ENCODE measurements around the gene HPSE2.

HPSE2 gene

DNA sequence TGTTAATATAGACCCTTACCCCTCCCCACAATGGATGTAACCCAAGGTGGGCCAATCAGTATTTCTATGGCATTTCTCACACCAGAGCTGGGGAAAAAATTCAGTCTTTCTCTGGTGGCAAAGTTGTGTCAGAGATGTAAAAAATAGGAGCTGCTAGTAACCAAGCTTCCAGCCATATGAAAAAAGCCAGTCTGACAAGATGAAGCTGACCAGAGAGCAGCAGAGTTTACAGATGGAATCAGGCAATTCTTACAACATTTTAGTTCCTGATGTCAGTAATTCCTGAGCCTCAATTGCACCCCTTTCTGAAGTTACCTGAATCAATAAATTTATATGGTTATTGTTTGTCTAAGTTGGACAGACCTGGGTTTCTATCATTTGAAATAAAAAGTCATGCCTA is 286.3 kb downstream of the HPSE2 start:
- H3K4me3 ChIP-seq (ENCODE audit: insufficient read depth, low read length, poor library complexity, severe bottlenecking) = no peak overlapping the region
- no peaks in the 10 kb centered on the region for H3K27me3 ChIP-seq (ENCODE audit: low read length)
- no peak overlapping the region for H3K9ac ChIP-seq (ENCODE audit: low read length)
- no peaks in the 10 kb centered on the region for H3K79me2 ChIP-seq (ENCODE audit: insufficient read depth, low read length)
- no peak for TF ChIP-seq EZH2phosphoT487 (conservative IDR thresholded peaks at IDR 0.05; ENCODE audit: low read length)
- TF ChIP-seq, protein P1, sequence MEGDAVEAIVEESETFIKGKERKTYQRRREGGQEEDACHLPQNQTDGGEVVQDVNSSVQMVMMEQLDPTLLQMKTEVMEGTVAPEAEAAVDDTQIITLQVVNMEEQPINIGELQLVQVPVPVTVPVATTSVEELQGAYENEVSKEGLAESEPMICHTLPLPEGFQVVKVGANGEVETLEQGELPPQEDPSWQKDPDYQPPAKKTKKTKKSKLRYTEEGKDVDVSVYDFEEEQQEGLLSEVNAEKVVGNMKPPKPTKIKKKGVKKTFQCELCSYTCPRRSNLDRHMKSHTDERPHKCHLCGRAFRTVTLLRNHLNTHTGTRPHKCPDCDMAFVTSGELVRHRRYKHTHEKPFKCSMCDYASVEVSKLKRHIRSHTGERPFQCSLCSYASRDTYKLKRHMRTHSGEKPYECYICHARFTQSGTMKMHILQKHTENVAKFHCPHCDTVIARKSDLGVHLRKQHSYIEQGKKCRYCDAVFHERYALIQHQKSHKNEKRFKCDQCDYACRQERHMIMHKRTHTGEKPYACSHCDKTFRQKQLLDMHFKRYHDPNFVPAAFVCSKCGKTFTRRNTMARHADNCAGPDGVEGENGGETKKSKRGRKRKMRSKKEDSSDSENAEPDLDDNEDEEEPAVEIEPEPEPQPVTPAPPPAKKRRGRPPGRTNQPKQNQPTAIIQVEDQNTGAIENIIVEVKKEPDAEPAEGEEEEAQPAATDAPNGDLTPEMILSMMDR (IDR thresholded peaks at IDR 0.05; ENCODE audit: insufficient read depth, low read length, poor library complexity, severe bottlenecking) = no peak
- no peak overlapping the region for H2AFZ ChIP-seq (ENCODE audit: low read depth, low read length, severe bottlenecking)
- H3K27ac ChIP-seq (ENCODE audit: low read depth, low read length) = no peak overlapping the region
- no peaks in the 10 kb centered on the region for H4K20me1 ChIP-seq (ENCODE audit: low read depth, low read length)
- no peaks in the 10 kb centered on the region for H3K9me2 ChIP-seq (replicated peaks; ENCODE audit: insufficient read depth, low read length)
- H3F3A ChIP-seq (ENCODE audit: insufficient read depth) = no peaks in the 10 kb centered on the region
- no peaks in the 10 kb centered on the region for H3K9me3 ChIP-seq (ENCODE audit: insufficient read depth, low read length)
- no peak overlapping the region for H3K4me2 ChIP-seq (ENCODE audit: low read depth, low read length, poor library complexity, severe bottlenecking)
- H3K36me3 ChIP-seq (ENCODE audit: low read length) = no peaks in the 10 kb centered on the region

DNA sequence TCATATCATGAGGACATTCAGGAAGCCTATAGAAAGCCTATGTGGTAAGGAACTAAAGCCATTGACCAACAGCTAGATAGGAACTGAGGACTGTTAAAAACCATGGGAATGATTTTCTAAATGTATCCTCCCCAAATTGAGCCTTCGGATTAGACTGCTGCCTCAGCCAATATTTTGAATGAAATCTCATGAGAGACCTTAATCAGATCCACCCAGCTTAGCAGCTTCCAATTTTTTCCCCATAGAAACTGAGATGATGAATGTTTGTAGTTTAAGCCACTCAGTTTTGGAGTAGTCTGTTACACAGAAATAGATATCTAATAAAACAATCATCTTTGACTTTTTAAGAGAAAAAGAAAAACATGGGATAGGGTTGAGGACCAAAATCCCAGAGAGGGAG is 292.0 kb downstream of the HPSE2 start:
- TF ChIP-seq, protein P1 (IDR thresholded peaks at IDR 0.05; ENCODE audit: insufficient read depth, low read length, poor library complexity, severe bottlenecking) = no peak
- no peak for TF ChIP-seq EZH2phosphoT487 (conservative IDR thresholded peaks at IDR 0.05; ENCODE audit: low read length)
- Histone ChIP-seq H3K27me3 (ENCODE audit: low read length) (no peaks in the 10 kb centered on the region), H3K9me3 (ENCODE audit: insufficient read depth, low read length) (no peaks in the 10 kb centered on the region), H3K4me2 (ENCODE audit: low read depth, low read length, poor library complexity, severe bottlenecking) (no peak overlapping the region), H3F3A (ENCODE audit: insufficient read depth) (no peaks in the 10 kb centered on the region), H3K9ac (ENCODE audit: low read length) (no peak overlapping the region), H3K79me2 (ENCODE audit: insufficient read depth, low read length) (no peaks in the 10 kb centered on the region), H3K9me2 (replicated peaks; ENCODE audit: insufficient read depth, low read length) (no peaks in the 10 kb centered on the region), H2AFZ (ENCODE audit: low read depth, low read length, severe bottlenecking) (no peak overlapping the region), H4K20me1 (ENCODE audit: low read depth, low read length) (no peaks in the 10 kb centered on the region), H3K36me3 (ENCODE audit: low read length) (no peaks in the 10 kb centered on the region), H3K4me3 (ENCODE audit: insufficient read depth, low read length, poor library complexity, severe bottlenecking) (no peak overlapping the region), H3K27ac (ENCODE audit: low read depth, low read length) (no peak overlapping the region)

DNA sequence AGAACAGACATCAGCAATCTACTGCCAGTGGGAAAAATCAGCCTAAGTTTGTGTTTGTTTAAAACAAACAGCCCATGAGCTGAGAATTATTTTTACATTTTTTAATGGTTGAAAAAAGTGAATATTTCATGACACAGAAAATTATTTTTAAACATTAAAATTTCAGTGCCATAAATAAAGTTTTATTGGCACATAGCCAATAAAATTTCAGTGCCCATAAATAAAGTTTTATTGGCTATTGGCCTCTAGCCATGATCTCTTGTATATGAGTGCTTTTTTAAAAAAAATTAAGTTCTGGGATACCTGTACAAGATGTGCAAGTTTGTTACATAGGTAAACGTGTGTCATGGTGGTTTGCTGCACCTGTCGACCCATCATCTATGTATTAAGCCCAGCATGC is 305.9 kb downstream of the HPSE2 start:
- H2AFZ ChIP-seq (ENCODE audit: low read depth, low read length, severe bottlenecking) = no peak overlapping the region
- no peaks in the 10 kb centered on the region for H3F3A ChIP-seq (ENCODE audit: insufficient read depth)
- H3K9me2 ChIP-seq (replicated peaks; ENCODE audit: insufficient read depth, low read length) = no peaks in the 10 kb centered on the region
- no peak overlapping the region for H3K4me3 ChIP-seq (ENCODE audit: insufficient read depth, low read length, poor library complexity, severe bottlenecking)
- no peaks in the 10 kb centered on the region for H3K27me3 ChIP-seq (ENCODE audit: low read length)
- no peak overlapping the region for H3K9ac ChIP-seq (ENCODE audit: low read length)
- no peak for TF ChIP-seq EZH2phosphoT487 (conservative IDR thresholded peaks at IDR 0.05; ENCODE audit: low read length)
- TF ChIP-seq, protein P1 (IDR thresholded peaks at IDR 0.05; ENCODE audit: insufficient read depth, low read length, poor library complexity, severe bottlenecking) = no peak
- H3K27ac ChIP-seq (ENCODE audit: low read depth, low read length) = no peak overlapping the region
- no peaks in the 10 kb centered on the region for H4K20me1 ChIP-seq (ENCODE audit: low read depth, low read length)
- no peaks in the 10 kb centered on the region for H3K79me2 ChIP-seq (ENCODE audit: insufficient read depth, low read length)
- no peaks in the 10 kb centered on the region for H3K36me3 ChIP-seq (ENCODE audit: low read length)
- no peaks in the 10 kb centered on the region for H3K9me3 ChIP-seq (ENCODE audit: insufficient read depth, low read length)
- H3K4me2 ChIP-seq (ENCODE audit: low read depth, low read length, poor library complexity, severe bottlenecking) = no peak overlapping the region
